H7 (cell line): ENCODE measurements around the gene NABP1. TPM values are rescaled to one million over a fixed set of nuclear protein-coding genes. Genes with fewer than 3 reads are reported as not detected.

Source experiments
- DNase-seq: peaks from one replicate; pipeline ENCODE4 v3.0.0; 2012
- H3K27me3 ChIP-seq: 2 replicates; pipeline ENCODE4 v1.6.0; 2011; ENCODE audit warnings: mild to moderate bottlenecking, low read length; ENCODE audit not compliant: control insufficient read depth, insufficient read depth
- H3K36me3 ChIP-seq: replicated peaks from 2 replicates; pipeline ENCODE4 v1.5.1; 2011; ENCODE audit warnings: low read length; ENCODE audit not compliant: control insufficient read depth, insufficient read depth
- H3K4me3 ChIP-seq: 2 replicates; pipeline ENCODE4 v1.5.1; 2011; ENCODE audit warnings: low read depth, mild to moderate bottlenecking, control low read depth, low read length, moderate library complexity; ENCODE audit not compliant: insufficient read depth
- total RNA-seq: library from RNA; depleted of rRNA; stranded (reverse); fragments of >200 nt; shearing (Covaris generic); gene quantifications from 2 replicates; pipeline ENCODE4 v1.2.3, GENCODE V29; 2014

Gene NABP1
- total RNA-seq, 1 experiment from 2014 or later, result 2.3 TPM

DNA sequence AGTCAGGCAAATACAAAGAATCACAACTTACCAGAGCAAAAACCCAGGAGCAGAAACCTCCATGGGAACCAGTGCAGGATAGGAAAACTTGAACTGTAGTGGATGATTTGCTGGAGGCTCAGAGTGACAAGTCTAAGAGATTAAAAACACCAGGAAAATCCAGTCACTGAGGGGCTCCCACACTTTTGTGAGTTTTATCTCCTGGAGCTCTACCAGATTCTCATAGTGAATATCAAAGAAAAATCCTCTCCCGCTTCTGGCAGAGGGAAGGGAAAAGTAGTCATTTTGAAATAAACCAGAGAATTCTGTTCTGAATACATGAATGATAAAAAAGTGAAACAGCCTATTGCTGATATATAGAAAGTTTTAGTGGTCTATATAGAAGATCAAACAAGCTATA, 23.1 kb downstream of the NABP1 start:
- no peak for DNase-seq
- Histone ChIP-seq H3K4me3 (no peak overlapping the region), H3K27me3 (no peaks in the 10 kb centered on the region), H3K36me3 (no peaks in the 10 kb centered on the region)

DNA sequence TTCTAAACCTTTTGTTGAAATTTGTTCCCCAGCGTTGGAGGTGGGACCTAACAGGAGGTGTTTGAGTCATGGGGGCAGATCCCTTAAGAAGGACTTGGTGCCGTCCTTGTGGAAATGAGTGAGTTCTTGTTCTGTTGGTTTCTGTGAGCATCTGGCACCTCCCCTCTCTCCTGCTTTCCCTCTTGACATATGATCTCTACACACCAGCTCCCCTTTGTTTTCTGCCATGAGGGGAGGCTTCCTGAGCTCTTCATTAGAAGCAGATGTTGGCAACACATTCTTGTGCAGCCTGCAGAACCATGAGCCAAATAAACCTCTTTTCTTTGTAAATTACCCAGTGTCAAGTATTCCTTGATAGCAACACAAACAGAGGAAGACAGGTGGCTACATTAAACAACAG, 23.8 kb downstream of the NABP1 start:
- no peak for DNase-seq
- no peaks in the 10 kb centered on the region for H3K27me3 ChIP-seq
- H3K4me3 ChIP-seq, result no peak overlapping the region
- no peaks in the 10 kb centered on the region for H3K36me3 ChIP-seq

DNA sequence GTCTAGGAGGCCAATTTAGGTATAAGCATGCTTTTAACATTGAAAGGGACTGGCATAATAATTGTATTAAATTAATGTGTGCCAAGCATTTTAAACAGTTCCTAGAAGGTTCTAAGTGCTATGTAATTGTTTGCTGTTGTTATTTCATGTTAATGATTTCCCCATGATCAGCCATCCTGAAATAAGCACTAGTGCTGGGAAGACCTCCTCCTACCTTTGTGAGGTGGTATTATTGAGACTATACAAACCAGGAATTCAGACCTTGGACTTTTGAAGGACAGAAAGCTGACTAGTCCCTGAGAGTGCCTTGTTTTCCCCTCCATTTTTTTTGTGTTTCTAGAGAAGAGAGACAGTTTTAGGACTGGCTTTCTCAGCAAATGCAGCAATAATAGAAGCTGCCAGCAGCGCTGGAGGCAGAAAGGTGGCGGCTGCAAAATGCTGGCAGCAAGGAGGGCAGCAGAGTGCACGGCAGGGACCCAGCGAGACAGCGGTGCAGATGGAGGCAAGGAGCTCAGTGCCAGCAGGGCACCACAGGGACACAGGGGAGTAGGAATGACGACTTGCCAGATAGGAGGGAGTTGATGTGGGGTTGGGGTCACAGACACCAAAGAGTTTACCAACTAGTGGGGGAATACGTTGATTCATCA, 25.3 kb downstream of the NABP1 start:
- H3K27me3 ChIP-seq, result no peaks in the 10 kb centered on the region
- no peak overlapping the region for H3K4me3 ChIP-seq
- H3K36me3 ChIP-seq, result no peaks in the 10 kb centered on the region
- DNase-seq, result no peak

- Histone ChIP-seq H3K4me3 (no peak overlapping the region), H3K27me3 (no peaks in the 10 kb centered on the region), H3K36me3 (no peaks in the 10 kb centered on the region)
- no peak for DNase-seq
Measured at GRCh38 chr2:191705084-191705483, 27.1 kb downstream of the NABP1 start.

DNA sequence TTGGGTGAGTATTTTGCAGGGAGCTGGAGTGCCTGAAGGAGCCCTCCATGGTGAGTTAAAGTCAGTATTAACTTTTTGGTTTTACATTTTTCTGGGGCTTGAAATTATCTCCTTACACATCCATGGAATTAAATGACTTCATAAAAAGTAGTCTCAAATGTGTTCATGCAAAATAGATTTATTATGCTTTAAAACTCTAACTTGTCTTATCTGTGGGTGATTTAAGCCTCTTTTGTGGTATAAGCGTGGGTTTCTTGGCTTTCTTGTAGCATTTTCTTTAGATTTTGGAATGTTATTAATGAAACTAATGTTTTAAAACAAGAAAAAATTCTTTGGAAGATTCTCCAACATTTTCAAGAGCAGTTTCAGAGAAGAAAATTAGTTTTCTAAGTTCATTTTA, 27.8 kb downstream of the NABP1 start:
- DNase-seq, result no peak
- no peak overlapping the region for H3K4me3 ChIP-seq
- no peaks in the 10 kb centered on the region for H3K36me3 ChIP-seq
- H3K27me3 ChIP-seq, result no peaks in the 10 kb centered on the region

- Histone ChIP-seq H3K36me3 (no peaks in the 10 kb centered on the region), H3K27me3 (no peaks in the 10 kb centered on the region), H3K4me3 (no peak overlapping the region)
- DNase-seq, result no peak
Measured at GRCh38 chr2:191706791-191707190, 28.9 kb downstream of the NABP1 start.

GRCh38 chr2:191707542-191707941, 29.6 kb downstream of the NABP1 start:
- no peaks in the 10 kb centered on the region for H3K36me3 ChIP-seq
- no peak for DNase-seq
- no peaks in the 10 kb centered on the region for H3K27me3 ChIP-seq
- no peak overlapping the region for H3K4me3 ChIP-seq

- H3K4me3 ChIP-seq, result no peak overlapping the region
- DNase-seq, result no peak
- no peaks in the 10 kb centered on the region for H3K36me3 ChIP-seq
- H3K27me3 ChIP-seq, result no peaks in the 10 kb centered on the region
Measured at GRCh38 chr2:191710411-191710900, 32.5 kb downstream of the NABP1 start.

DNA sequence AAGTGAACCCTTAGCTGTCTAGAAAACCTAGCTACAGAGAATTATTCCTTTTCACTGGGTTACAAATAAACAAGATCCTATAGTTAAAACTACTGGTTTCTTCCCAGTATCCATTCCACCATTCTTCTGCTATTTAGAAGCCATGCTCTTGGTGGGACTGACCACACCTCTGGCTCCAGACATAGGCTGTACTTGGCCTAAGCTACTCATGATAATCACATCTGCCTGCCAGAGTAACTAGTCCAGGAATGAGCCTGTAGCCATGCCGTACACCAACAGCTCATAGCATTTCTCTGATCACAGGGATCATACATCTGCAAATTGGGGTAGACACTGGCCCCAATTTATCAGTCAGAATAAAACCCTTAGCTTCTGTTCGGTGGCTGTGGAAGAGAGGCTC, 33.7 kb downstream of the NABP1 start:
- Histone ChIP-seq H3K27me3 (no peaks in the 10 kb centered on the region), H3K4me3 (no peak overlapping the region), H3K36me3 (no peaks in the 10 kb centered on the region)
- DNase-seq, result no peak

DNA sequence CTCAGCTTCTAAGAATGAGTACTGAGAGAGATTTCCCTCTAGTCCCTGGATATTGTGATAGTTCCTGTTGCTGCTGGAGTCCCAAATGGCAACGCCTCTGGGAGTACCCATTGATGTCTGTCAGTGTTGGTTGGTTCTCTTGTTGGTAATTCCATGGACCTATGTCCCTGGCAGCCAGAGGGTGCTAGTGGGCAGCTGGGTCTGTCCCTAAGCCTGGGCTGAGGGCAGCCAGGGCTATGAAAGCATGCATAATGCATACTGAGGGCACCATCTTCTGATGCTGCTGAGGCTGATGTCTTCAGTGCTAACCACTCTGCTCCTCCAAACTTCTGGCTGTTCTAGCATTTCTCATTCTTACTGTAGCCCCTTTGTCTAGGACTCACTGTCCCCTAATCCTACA, 35.9 kb downstream of the NABP1 start:
- H3K27me3 ChIP-seq, result no peaks in the 10 kb centered on the region
- no peak overlapping the region for H3K4me3 ChIP-seq
- H3K36me3 ChIP-seq, result no peaks in the 10 kb centered on the region
- DNase-seq, result no peak

DNA sequence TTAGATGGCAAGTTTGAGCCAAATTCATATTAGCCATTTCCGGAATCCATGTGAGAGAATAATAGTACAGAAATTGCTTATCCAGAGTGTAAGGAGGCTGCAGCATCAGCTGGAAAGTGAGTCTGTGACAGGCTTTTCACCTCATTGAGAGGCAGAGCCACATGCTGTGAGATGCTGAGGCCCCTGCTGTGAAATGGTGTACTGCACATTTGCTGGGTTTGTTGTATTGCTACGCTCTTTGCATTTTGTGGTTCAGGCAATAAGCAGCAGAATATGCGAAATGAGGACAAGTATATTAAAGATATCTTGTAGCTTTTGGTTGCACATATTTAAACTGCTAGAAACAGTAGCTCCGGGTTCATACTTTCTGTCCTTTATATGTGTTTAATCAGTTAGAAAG, 37.0 kb downstream of the NABP1 start:
- Histone ChIP-seq H3K27me3 (no peaks in the 10 kb centered on the region), H3K36me3 (no peaks in the 10 kb centered on the region), H3K4me3 (no peak overlapping the region)
- no peak for DNase-seq

DNA sequence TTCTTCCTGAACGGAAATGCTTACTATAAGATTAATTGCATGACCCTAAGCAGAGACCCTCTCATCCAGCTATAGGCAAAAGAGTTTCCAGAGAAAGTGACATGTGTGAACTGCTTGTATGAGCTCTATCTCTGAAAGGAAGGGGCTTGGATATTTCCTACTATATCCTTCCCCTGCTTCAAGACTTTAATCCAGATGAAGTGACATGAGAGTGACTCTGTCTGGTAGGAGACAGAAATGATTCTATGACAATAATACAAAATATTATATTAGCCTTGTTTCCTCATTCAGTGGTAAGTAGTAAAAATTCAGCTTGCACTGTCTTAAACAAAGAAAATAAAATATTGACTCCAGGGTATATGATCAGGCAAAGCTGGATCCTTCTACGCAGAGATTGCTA, 37.5 kb downstream of the NABP1 start:
- no peak for DNase-seq
- Histone ChIP-seq H3K4me3 (no peak overlapping the region), H3K36me3 (no peaks in the 10 kb centered on the region), H3K27me3 (no peaks in the 10 kb centered on the region)

DNA sequence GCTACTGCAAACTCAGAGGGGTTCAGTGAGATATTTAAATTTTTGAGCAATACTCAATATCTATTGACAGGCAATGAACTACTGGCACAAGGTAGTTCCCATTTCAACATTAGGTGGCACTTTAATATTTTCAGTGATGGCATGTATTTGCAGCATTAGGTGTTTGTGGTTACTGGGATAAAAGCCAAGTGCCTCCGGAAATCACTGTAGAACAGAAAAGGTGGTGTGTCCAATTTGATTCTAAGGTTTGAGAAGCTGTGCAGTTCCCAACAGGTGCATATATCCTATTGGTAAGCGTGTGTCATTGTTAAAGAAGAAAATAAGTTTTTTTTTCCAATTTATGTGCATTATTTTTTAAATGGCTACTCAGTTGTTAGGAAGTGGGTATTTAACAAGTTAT, 41.3 kb downstream of the NABP1 start:
- no peaks in the 10 kb centered on the region for H3K27me3 ChIP-seq
- DNase-seq, result no peak
- H3K4me3 ChIP-seq, result no peak overlapping the region
- H3K36me3 ChIP-seq, result no peaks in the 10 kb centered on the region

DNA sequence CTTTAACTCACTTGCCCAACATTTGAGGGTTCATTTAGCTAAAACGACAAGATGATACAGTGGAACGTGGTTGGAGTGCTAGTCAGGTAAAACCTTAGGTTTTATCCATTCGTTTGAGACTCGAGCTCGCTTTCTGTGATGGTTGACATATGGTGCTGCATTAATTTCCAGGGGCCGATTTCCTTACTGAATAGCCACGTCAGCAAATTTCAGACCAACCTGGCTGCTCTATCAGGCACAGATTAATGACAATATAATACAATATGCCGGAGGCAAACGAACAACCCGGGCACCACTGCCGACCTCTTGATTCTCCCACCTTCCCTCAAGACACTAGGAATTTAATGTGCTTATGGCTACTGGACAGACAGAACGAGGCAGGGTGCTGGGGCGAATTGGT, 42.0 kb downstream of the NABP1 start:
- H3K36me3 ChIP-seq, result no peaks in the 10 kb centered on the region
- no peak for DNase-seq
- H3K27me3 ChIP-seq, result no peaks in the 10 kb centered on the region
- no peak overlapping the region for H3K4me3 ChIP-seq

DNA sequence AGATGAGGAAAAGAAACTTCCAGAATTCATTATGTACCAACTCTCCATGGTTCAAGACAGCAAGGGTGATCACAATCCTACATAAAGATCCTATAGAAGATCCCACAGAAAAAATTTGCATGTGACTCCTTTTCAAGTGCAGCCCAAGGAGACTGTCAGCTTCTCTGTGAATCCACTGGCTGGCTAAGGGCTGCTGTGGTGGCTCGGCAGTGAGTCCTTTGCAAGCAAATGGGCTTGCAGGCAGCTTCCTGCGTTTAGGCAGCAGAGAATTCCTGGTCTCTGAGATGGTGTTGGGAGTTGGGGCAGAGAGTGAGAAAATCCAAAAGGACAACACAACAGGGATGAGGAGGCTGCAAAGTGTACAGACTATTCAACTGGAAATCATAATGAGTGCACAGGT, 43.4 kb downstream of the NABP1 start:
- Histone ChIP-seq H3K4me3 (no peak overlapping the region), H3K27me3 (no peaks in the 10 kb centered on the region), H3K36me3 (no peaks in the 10 kb centered on the region)
- no peak for DNase-seq

GRCh38 chr2:191724015-191724414, 46.1 kb downstream of the NABP1 start:
- Histone ChIP-seq H3K4me3 (no peak overlapping the region), H3K27me3 (no peaks in the 10 kb centered on the region), H3K36me3 (no peaks in the 10 kb centered on the region)
- DNase-seq, result no peak
